ENCODE results near the gene NLRP10. TPM values are rescaled to one million over a fixed set of nuclear protein-coding genes. Genes with fewer than 3 reads are reported as not detected.

NLRP10 gene
- total RNA-seq, 1 donor from 2014 or later: not detected

DNA sequence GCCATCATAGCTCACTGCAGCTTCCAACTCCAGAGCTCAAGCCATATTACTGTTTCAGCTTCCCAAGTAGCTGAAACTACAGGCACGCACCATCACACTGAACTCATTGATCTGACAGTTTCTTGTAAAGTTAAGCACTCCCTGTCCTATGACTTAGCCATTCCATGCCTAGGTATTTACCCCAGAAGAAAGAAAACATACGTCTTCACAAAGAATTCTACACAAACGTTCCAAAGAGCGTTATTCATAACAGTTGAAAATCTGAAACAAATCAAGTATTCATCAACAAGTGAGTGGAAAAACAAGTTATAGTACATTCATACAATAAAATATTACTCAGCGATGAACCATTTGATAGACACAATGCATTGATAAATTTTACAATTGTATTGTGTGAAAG is 7.8 kb upstream of the NLRP10 start:
- H3K4me3 ChIP-seq (ENCODE audit: low read depth, low read length): no peak overlapping the region
- no peak for DNase-seq (ENCODE audit: low read depth)
- TF ChIP-seq, protein P1, sequence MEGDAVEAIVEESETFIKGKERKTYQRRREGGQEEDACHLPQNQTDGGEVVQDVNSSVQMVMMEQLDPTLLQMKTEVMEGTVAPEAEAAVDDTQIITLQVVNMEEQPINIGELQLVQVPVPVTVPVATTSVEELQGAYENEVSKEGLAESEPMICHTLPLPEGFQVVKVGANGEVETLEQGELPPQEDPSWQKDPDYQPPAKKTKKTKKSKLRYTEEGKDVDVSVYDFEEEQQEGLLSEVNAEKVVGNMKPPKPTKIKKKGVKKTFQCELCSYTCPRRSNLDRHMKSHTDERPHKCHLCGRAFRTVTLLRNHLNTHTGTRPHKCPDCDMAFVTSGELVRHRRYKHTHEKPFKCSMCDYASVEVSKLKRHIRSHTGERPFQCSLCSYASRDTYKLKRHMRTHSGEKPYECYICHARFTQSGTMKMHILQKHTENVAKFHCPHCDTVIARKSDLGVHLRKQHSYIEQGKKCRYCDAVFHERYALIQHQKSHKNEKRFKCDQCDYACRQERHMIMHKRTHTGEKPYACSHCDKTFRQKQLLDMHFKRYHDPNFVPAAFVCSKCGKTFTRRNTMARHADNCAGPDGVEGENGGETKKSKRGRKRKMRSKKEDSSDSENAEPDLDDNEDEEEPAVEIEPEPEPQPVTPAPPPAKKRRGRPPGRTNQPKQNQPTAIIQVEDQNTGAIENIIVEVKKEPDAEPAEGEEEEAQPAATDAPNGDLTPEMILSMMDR (conservative IDR thresholded peaks at IDR 0.05; ENCODE audit: low read depth, low read length): no peak

DNA sequence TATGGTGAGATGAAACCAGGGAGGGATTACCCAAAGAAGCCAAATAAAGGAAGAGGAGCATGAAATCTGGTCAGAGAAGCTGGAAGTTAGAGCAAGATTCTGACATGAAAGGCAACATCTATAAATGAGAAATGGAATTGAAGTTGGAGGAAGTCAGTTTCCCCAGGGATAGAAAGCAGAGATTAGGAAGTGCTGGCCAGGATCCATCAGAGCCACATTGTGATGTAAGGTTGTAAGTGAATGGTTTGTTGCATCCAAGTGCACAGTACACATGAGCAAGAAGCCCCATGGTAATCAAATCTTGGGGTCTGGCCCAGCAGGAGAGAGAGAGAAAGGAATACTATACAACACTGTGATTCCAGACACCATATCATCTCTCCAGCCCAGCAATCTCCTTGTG is 6.6 kb upstream of the NLRP10 start:
- TF ChIP-seq, protein P1 (conservative IDR thresholded peaks at IDR 0.05; ENCODE audit: low read depth, low read length): no peak

DNA sequence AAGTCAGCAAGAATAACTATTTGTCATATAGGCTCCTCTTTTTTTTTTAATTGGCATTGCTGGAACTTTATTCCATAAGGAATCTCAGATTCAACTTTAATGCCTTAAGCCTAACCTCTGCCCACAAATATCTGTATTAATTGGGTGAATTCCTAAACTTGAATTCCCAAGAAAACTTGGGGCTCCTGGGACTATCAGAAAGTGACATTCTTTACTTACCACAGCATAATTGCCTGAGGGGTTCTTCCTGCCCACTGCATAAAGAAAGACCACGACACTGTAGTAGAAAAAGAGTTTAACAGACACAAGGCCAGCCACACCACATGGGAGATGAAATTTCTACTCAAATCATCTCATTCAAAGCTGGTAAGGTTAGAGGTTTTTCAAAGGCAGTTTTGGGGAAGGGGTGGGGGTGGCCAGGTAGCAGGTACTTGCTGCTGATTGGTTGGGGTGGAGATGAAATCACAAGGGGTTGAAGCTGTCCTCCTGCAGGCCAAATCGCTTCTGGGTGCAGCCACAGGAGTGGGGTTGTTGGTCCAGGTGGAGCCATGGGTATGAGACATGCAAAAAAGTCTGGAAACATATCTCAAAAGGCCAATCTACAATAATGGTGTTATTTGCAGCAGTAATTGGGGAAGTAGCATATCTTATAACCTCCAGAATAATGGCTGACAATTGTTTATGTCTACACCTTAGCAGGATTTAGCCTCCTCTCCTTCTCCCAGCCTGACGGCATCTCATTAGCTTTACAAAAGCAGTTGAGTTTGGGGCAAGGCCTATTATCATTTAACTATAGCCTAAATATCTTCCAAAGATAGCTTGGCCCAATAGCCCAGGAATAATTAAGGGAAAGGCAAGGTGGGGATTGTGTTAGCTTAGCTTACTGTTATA is 4.8 kb upstream of the NLRP10 start:
- DNase-seq (ENCODE audit: low read depth): no peak
- TF ChIP-seq, protein P1 (conservative IDR thresholded peaks at IDR 0.05; ENCODE audit: low read depth, low read length): no peak
- H3K4me3 ChIP-seq (ENCODE audit: low read depth, low read length): no peak overlapping the region

More for the DNA sequence above, 6.6 kb upstream of the NLRP10 start:
- DNase-seq (ENCODE audit: low read depth): no peak
- no peak overlapping the region for H3K4me3 ChIP-seq (ENCODE audit: low read depth, low read length)

DNA sequence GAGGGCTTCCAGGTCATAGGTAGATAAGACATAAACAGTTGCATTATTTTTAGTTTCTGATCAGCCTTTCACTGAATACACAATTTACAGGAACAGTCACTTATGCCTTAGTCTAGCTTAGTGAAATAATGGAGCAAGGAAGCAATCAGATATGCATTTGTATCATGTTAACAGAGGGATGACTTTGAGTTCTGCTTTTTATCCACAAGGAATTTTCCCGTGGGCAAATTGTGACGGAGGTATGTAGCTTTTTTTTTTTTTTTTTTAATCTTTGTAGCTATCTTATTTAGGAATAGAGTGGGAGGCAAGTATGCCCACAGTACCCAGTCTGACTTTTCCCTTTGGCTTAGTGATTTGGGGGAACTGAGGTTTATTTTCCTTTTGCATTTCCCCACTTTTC is 3.4 kb upstream of the NLRP10 start:
- TF ChIP-seq, protein P1 (conservative IDR thresholded peaks at IDR 0.05; ENCODE audit: low read depth, low read length): no peak
- no peak overlapping the region for H3K4me3 ChIP-seq (ENCODE audit: low read depth, low read length)
- DNase-seq (ENCODE audit: low read depth): no peak

DNA sequence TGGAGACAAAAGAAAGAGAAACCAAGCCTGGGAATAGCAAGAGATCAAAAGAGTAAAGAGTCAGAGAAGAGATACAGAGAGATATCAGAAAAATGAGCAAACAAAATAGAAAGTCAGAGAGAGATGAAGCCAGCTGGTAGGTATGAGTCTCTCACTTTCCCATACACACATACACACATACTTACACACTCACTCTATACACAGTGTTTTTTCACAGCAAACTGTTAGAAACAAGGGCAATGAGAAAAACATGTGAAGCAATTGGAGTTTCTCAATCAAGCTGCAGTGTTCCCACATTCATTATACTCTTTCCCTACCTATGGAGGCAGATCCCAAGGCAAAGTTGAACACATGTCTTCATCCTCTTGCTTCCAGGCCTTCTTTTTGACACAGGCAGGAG is 2.6 kb upstream of the NLRP10 start:
- DNase-seq (ENCODE audit: low read depth): no peak
- TF ChIP-seq, protein P1 (conservative IDR thresholded peaks at IDR 0.05; ENCODE audit: low read depth, low read length): no peak
- H3K4me3 ChIP-seq (ENCODE audit: low read depth, low read length): no peak overlapping the region

DNA sequence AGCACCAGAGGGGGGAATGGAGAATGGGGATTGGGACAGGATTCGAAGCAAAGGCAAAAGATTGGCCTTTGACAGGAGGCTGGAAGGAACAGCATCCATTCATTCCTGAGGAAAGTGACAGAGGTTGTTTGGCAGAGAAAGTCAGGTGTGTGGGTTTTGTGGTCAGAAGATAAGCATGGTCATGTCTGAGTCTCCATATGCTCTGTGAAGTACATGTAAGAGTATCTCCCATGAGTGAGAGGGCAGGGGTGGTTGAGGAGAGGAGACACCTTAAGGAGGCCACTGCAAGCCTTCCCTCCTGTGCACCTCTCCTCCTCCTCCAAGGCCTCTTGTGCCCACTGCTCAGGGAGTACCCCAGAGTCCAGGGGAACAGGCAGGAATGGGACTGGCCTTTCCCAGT is 1.9 kb upstream of the NLRP10 start:
- H3K4me3 ChIP-seq (ENCODE audit: low read depth, low read length): no peak overlapping the region
- DNase-seq (ENCODE audit: low read depth): no peak
- TF ChIP-seq, protein P1 (conservative IDR thresholded peaks at IDR 0.05; ENCODE audit: low read depth, low read length): no peak

DNA sequence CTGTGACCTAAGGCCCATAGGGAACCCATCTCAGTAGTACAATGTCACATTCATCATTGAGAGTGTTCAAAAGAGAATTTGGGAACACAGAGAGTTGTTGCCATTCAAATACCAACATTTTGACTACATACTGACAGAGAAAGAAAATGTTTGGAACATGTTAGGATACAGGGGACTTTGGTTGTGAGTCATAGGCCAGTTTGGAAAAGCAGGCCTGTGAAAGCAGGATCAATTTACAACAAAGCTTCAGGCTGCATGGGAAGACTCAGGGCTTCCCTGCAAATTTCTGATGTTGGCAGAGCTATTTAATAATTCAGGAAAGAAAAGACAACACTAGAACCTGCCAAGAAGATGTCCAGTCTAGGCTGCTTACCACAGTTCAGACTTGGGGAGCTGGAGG is 374 bp downstream of the NLRP10 start:
- no peak overlapping the region for H3K4me3 ChIP-seq (ENCODE audit: low read depth, low read length)
- TF ChIP-seq, protein P1 (conservative IDR thresholded peaks at IDR 0.05; ENCODE audit: low read depth, low read length): no peak
- no peak for DNase-seq (ENCODE audit: low read depth)

Data from epithelial cell of proximal tubule (primary cell).